GM18520 (cell line): ENCODE measurements around the gene ASNS.
"Not testable (repeated sequence)": the region's sequence is repeated elsewhere in the genome, so short reads cannot be mapped to it uniquely, and the experiment has no call there.

Experiments used
- ATAC-seq: cut with Tn5 transposase; IDR thresholded peaks from one replicate; pipeline ENCODE4 v1.9.1; 2021; ENCODE audit not compliant: unreplicated experiment

The ASNS gene, protein sequence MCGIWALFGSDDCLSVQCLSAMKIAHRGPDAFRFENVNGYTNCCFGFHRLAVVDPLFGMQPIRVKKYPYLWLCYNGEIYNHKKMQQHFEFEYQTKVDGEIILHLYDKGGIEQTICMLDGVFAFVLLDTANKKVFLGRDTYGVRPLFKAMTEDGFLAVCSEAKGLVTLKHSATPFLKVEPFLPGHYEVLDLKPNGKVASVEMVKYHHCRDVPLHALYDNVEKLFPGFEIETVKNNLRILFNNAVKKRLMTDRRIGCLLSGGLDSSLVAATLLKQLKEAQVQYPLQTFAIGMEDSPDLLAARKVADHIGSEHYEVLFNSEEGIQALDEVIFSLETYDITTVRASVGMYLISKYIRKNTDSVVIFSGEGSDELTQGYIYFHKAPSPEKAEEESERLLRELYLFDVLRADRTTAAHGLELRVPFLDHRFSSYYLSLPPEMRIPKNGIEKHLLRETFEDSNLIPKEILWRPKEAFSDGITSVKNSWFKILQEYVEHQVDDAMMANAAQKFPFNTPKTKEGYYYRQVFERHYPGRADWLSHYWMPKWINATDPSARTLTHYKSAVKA

GRCh38 chr7:97872025-97872669, at the start of gene ASNS:
ASNS (minus strand) TSS chr7:97872408; CDS start chr7:97869156, 3,252 bp downstream.
- ATAC-seq, result peak; percentile 99

DNA sequence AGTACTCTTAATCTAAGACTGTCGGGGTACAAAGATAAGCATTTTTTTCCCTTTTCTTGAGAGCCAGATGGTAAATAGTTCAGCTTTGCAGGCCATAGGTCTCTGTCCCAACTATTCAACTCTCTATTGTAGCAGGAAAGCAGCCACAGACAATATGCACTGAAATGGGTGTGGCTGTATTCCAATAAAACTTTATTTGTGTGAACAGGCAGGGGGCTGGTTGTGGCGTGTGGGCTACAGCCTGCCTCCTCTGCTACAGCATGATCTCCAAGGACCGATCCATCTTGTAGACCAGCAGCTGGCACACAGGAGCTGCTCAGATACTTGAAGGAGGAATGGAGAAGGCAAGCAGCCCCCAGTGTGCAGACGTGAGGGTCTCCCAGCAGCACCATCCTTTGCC, 49.0 kb upstream of the ASNS start:
- not testable (repeated sequence) for ATAC-seq

- not testable (repeated sequence) for ATAC-seq
Observed at GRCh38 chr7:97915267-97915666, 43.1 kb upstream of the ASNS start.

GRCh38 chr7:97912294-97912693, 40.1 kb upstream of the ASNS start:
- not testable (repeated sequence) for ATAC-seq

DNA sequence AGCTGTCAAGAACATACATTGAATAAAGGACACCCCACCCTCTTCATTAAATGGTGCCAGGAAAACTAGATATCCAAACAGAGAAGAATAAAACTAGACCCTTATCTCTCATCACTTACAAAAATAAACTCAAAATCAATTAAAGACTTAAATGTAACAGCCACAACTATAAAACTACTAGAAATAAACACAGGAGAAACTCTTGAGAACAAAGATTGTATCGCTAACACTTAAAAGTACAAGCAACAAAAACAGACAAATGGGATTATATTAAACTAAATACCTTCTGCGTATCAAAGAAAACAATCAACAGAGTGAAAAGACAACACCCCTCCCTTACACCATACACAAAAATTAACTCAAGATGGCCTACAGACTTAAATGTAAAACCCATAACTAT, 24.7 kb upstream of the ASNS start:
- ATAC-seq, result not testable (repeated sequence)

GRCh38 chr7:97891721-97892120, 19.5 kb upstream of the ASNS start:
- not testable (repeated sequence) for ATAC-seq

DNA sequence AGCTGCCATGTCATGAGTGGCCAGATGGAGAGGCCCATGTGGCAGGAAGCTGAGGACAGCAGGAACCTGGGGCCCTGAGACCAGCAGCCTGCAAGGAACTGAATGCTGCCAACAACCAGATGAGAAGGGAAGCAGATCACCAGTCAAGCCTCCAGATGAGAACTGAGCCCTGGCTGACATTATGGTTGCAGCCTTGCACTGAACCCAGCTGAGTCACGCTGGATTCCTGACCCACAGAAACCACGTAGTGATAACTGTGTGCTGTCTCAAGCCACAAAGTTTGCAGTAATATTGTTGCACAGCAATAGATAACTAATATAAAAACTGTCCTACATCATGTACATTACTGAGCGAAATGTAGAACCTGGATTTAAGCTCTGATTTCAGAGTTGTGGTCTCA, 7.3 kb upstream of the ASNS start:
- not testable (repeated sequence) for ATAC-seq

- not testable (repeated sequence) for ATAC-seq
Observed at GRCh38 chr7:97874894-97875293, 2.7 kb upstream of the ASNS start.

GRCh38 chr7:97873606-97874005, 1.4 kb upstream of the ASNS start:
- ATAC-seq, result no peak

DNA sequence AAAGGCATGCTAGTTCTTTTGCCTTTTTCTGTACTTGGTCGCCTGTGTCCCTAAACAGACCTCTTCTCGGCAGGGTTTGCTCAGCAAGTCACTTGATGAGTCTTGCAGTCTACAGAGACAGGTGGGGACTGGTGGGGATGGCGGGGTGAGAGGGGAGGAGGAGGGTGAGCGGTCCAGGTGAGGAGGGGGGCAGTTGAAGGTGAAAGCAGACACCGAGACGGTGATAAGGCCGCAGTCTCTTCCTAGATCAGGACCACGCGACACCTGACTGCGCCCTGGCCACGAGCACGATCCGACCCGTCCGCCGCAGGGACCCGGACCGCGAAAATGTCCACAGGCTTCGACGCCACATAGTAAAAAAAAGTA, 566 bp downstream of the ASNS start:
- ATAC-seq, result no peak

GRCh38 chr7:97868788-97869187, 3.4 kb downstream of the ASNS start:
- ATAC-seq, result no peak

GRCh38 chr7:97868314-97868713, 3.9 kb downstream of the ASNS start:
- ATAC-seq, result no peak

GRCh38 chr7:97865104-97865503, 7.1 kb downstream of the ASNS start:
- no peak for ATAC-seq

DNA sequence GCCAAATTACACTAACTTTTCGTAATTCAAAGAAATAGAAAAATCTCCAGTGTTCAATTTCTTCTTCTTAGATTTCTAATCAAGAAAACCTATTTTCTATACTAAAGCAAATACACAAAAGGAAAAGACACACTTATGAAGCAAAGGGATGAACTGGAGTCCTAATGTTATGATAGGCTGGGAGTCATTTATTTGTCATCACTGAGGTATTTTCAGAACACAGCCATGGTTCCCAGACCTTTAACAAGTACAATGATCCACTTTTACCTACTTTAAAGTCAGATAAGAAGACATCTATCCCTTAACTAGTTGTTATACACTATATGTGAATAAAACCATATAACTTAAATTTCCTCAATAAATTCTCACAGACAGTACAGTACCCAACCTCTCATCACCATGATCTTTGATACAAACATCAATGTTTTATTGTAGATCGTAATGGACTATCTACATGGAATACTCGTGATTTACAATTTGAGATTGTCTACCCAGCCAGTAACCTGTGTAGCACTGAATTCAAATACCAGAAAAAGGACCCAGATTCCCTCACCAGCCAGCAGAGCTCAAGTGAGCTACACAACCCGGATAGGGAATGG, 12.5 kb downstream of the ASNS start:
- no peak for ATAC-seq

- ATAC-seq, result no peak
Observed at GRCh38 chr7:97858221-97858620, 14.0 kb downstream of the ASNS start.

GRCh38 chr7:97857544-97857943, 14.7 kb downstream of the ASNS start:
- ATAC-seq, result no peak

- no peak for ATAC-seq
Observed at GRCh38 chr7:97851683-97852082, 20.5 kb downstream of the ASNS start.

DNA sequence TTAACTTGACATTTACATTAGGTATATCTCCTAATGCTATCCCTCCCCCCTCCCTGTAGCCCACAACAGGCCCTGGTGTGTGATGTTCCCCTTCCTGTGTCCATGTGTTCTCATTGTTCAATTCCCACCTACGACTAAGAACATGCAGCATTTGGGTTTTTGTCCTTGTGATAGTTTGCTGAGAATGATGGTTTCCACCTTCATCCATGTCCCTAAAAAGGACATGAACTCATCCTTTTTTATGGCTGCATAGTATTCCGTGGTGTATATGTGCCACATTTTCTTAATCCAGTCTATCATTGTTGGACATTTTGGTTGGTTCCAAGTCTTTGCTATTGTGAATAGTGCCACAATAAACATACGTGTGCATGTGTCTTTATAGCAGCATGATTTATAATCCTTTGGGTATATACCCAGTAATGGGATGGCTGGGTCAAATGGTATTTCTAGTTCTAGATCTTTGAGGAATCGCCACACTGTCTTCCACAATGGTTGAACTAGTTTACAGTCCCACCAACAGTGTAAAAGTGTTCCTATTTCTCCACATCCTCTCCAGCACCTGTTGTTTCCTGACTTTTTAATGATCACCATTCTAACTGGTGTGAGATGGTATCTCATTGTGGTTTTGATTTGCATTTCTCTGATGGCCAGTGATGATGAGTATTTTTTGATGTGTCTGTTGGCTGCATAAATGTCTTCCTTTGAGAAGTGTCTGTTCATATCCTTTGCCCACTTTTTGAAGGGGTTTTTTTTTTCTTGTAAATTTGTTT, 21.8 kb downstream of the ASNS start:
- not testable (repeated sequence) for ATAC-seq

DNA sequence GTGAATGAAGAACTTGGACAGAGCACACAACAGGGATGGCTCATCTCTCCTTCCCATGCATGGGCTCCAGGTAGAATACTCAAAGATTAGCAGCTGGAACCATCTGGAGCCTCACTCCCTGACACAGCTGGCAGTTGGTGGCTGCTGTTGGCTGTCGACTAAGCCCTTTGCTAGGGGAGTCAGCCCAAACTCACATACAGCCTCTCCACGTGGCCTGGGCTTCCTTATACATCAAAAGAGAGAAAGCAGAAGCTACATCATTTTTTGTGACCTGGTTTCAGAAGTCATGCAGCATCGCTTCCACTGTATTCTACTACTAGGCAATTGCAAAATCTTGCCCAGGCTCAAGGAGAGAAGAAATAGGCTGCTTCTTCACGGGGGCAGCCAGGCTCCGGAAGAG, 24.4 kb downstream of the ASNS start:
- ATAC-seq, result no peak

GRCh38 chr7:97846945-97847344, 25.3 kb downstream of the ASNS start:
- no peak for ATAC-seq

DNA sequence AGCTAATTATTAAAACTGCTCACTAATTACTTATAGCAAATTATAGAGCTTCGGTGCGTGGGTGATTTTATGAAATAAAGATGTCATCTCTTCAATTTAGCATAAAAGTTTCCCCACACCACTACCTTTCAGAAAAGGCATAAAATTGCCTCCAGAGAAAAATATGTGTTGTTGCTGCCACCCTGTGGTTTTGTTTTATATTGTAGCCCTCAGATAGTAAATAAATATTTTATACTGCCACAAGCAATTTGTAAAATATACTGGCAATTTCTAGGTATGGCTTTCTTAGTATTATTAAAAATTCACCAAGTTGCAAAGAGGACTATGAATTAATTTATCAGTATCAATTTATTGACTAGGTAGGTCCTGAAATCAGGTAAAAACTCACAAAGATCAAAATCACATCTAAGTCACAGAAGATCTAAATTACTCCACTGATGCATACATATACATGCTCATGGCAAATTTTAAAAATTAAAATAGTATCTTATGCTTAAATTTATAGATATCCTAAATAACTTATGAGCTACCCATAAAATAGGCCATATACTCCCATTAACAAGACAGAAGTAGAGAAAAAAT, 26.5 kb downstream of the ASNS start:
- no peak for ATAC-seq
